ENCODE data around the gene STK24. TPM values are rescaled to one million over a fixed set of nuclear protein-coding genes. Genes with fewer than 3 reads are reported as not detected.

The STK24 gene
- total RNA-seq, 1 donor from 2014 or later, result 66.2 TPM

DNA sequence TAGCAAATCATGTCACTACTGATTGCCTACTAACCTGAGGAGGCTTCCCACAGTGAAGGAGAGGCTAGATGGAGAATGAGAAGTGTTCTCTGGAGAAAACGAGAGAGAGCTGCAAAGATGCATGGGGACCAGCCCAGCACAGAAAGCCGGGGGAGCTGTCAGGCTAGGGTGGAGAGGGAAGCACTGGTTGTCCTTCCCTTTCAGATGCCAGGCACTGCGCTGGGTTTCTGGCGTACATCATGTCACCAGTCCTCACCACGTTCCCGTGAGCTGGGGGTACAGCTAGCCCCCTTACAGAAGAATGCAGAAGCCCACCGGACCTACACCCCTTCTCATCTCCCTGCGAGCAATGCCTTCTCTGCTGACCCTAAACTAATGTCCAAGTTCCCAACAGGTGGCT lies 86.0 kb downstream of the STK24 start:
- peaks cover 87% of the 10 kb centered on the region for H3K4me1 ChIP-seq

DNA sequence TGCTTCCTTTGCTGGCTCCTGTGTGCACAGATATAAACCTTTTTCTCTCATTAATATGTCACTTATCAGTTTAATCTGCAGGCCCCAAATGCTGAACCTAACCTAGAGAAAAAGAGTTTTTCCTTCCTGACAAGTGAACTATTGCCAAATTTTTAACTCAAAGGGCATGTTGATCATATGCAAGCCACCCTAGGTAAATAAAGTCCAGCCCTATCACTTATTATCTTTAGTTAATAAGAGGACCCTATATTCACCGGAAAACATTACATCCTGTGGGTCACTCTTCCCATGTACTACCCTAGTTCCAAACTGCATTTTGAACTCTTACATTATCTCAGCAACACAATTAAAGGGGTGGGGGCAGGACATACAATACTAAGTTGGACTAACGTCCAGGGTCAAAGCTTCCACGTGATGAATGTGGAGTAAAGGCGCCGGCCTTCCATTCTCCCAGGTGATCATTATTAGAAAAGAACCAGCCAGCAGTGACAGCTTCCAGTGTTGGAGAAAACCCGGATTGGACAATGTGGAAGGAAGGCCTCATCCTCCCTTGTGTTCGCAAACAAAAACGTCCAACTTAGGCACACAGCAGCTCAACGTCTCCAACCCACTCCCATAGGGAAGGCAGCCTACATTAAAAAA lies 86.6 kb downstream of the STK24 start:
- Histone ChIP-seq H3K27ac (replicated peaks) (no peak overlapping the region), H3K9me3 (replicated peaks) (no peaks in the 10 kb centered on the region), H3K27me3 (ENCODE audit: low read depth) (no peaks in the 10 kb centered on the region), H3K4me3 (no peak overlapping the region), H3K36me3 (no peaks in the 10 kb centered on the region), H3K4me1 (peaks cover 87% of the 10 kb centered on the region)
- DNase-seq, result no peak
- no peak for TF ChIP-seq CTCF (IDR thresholded peaks at IDR 0.05; ENCODE audit: borderline replicate concordance)
- intact Hi-C loops (cut with micrococcal nuclease), result no loop called here

More for the DNA sequence above, 86.0 kb downstream of the STK24 start:
- TF ChIP-seq CTCF (IDR thresholded peaks at IDR 0.05; ENCODE audit: borderline replicate concordance), result no peak
- Histone ChIP-seq H3K27ac (replicated peaks) (no peak overlapping the region), H3K27me3 (ENCODE audit: low read depth) (no peaks in the 10 kb centered on the region), H3K36me3 (no peaks in the 10 kb centered on the region), H3K4me3 (no peak overlapping the region), H3K9me3 (replicated peaks) (no peaks in the 10 kb centered on the region)
- intact Hi-C loops (cut with micrococcal nuclease), result no loop called here
- DNase-seq, result no peak

DNA sequence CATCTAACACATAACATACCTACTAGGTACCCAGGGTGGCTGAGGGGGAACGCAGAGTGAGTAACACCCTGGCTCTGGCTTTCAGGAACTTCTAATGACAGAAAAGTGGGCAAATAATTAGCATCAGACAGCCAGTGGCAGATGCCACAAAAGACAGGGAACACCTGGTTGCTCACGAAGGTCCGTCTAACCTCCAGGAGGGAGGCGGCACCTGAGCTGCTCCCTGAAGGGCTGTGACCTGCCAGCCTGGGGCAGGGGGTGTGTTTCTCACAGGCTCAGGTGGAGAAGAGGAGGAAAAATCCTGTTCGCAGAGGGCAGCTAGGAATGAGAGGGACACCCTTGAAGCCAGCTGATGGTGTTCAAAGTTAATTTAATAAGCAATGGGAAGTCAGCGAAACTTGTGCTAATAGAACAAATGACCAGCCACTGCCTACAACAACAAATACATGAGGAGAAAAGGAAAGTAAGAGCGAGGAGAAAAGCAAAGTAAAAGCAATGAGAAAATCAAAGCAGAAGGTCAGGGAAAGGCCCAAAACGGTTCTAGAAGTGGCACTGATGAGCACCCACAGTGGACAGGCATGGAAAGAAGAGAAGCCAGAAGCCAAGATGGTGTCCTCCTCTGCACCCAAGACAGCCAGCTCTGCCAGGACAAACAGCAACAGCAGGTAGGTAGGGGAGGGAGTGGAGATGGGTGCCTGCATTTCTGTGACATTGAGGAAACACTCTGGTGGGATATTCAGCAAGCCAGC lies 87.3 kb downstream of the STK24 start:
- Histone ChIP-seq H3K4me1 (peaks cover 87% of the 10 kb centered on the region), H3K36me3 (no peaks in the 10 kb centered on the region), H3K4me3 (no peak overlapping the region), H3K27ac (replicated peaks) (no peak overlapping the region), H3K27me3 (ENCODE audit: low read depth) (no peaks in the 10 kb centered on the region), H3K9me3 (replicated peaks) (no peaks in the 10 kb centered on the region)
- no peak for DNase-seq
- intact Hi-C loops (cut with micrococcal nuclease), result loop anchor here (10.0 kb wide), 1 partner anchor 85 kb away; the partner anchor contains the start of gene STK24
- no peak for TF ChIP-seq CTCF (IDR thresholded peaks at IDR 0.05; ENCODE audit: borderline replicate concordance)

GRCh38 chr13:98488736-98489135 lies 88.2 kb downstream of the STK24 start:
- H3K36me3 ChIP-seq, result no peaks in the 10 kb centered on the region
- no peak overlapping the region for H3K27ac ChIP-seq (replicated peaks)
- no peaks in the 10 kb centered on the region for H3K9me3 ChIP-seq (replicated peaks)
- intact Hi-C loops (cut with micrococcal nuclease), result loop anchor here (10.0 kb wide), 1 partner anchor 86 kb away; the partner anchor contains the start of gene STK24
- peaks cover 92% of the 10 kb centered on the region for H3K4me1 ChIP-seq
- no peak for DNase-seq
- H3K27me3 ChIP-seq (ENCODE audit: low read depth), result no peaks in the 10 kb centered on the region
- TF ChIP-seq CTCF (IDR thresholded peaks at IDR 0.05; ENCODE audit: borderline replicate concordance), result no peak
- H3K4me3 ChIP-seq, result no peak overlapping the region

GRCh38 chr13:98487522-98487921 lies 89.4 kb downstream of the STK24 start:
- intact Hi-C loops (cut with micrococcal nuclease), result loop anchor here (10.0 kb wide), 1 partner anchor 87 kb away; the partner anchor contains the start of gene STK24
- H3K4me1 ChIP-seq, result peaks cover 95% of the 10 kb centered on the region
- DNase-seq, result no peak
- H3K27me3 ChIP-seq (ENCODE audit: low read depth), result no peaks in the 10 kb centered on the region
- H3K36me3 ChIP-seq, result no peaks in the 10 kb centered on the region
- H3K4me3 ChIP-seq, result no peak overlapping the region
- H3K27ac ChIP-seq (replicated peaks), result no peak overlapping the region
- H3K9me3 ChIP-seq (replicated peaks), result no peaks in the 10 kb centered on the region
- TF ChIP-seq CTCF (IDR thresholded peaks at IDR 0.05; ENCODE audit: borderline replicate concordance), result no peak

Measured in left ventricle myocardium inferior (tissue), 1 donor.